DMS53 treated with DMSO at 0.1 percent for 48 hours (cell line): Measurements from ENCODE around the gene MEGF6.

Experiments used
- DNase-seq: peaks from one replicate; lab custom pipeline; 2025; ENCODE audit not compliant: unreplicated experiment; lab: John Stamatoyannopoulos, UW

Gene MEGF6

DNA sequence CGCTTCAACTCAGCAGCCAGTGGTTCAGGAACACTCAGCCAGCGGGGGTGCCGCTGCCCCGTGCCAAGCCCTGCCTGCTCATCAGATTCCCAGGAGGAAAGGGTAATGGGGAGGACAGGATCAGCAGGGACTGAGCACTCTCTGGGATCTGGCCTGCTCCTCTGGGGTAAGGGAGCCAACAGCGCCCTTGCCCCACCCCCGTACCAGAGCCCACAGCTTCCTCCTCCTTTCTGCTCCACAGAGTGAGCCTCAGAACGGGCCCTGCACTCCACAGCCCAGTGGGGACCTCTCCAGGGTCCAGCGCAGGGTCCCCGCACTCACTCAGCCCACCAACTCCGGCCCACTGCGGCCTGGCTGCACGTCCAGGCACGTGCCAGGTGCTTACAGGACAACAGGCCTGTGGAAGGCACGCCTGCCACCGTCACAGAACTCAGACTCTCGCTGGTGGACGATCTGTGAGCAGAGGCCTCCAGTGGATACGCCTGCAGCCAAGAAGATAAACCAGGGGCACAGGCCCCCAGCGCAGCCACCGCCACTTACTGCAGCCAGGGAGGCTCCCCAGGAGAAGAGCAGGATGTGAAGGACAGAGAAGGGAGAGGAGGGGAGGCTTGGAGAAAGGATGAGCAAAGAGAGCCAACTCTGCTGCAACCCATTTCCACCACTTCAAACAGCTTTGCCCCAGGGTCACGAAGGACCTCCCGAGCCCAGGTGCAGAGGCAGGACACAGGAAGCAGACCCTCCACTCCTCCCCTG lies 2.1 kb downstream of the MEGF6 start:
- no peak for DNase-seq

DNA sequence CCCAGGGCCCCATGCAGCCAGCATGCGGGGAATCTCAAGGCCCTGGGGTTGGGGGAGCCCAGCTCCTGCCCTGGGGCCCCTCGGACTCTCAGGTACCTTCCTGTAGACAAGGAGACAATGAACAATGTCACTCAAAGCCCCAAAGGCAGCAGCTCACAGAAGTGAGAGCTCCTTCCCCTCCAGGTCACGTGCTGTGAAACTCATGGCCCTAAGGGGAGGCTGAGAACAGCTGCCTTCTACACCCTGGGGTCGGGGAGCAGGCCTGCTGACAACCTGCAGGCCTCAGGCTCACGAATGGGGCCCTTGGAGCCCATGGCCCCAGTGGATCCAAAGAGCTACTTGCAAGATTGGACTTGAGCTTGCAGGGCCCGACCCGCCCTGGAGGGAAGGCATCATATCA lies 3.2 kb downstream of the MEGF6 start:
- DNase-seq: no peak

GRCh38 chr1:3607703-3608065 lies 3.6 kb downstream of the MEGF6 start:
- DNase-seq: no peak

- DNase-seq: no peak
Observed at GRCh38 chr1:3606779-3607702, 4.3 kb downstream of the MEGF6 start.

DNA sequence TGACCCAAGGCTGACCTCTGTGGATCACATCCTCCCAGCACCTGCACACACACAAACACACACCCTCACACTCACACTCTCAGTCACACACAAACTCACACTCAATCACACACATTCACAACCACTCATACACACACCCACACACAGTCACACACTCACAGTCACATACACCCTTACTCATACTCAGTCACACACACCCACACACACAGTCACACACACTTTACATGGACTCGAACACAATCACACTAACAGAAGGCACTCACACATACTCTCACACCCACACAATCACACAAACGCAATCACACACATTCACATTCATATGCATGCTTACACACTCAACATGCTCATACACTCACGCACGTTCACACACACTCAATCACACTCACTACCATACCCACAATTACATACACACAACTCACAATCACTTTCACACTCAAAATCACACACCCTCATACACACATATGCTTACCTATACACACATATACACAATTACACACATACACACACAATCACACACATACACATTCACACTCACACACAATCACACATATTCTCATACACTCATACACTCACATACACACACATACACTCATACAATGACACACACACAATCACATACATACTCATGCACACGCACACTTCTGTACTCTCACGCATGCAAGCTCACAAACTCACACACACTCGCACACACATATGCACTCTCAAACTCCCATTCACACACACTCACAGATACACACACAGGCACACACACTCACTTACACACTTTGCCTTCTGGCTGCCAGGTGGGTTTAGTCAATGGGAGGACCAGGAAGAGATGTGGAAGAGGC lies 6.1 kb downstream of the MEGF6 start:
- DNase-seq: no peak

- no peak for DNase-seq
Observed at GRCh38 chr1:3604468-3604974, 6.8 kb downstream of the MEGF6 start.

GRCh38 chr1:3603571-3604467 lies 7.5 kb downstream of the MEGF6 start:
- no peak for DNase-seq

DNA sequence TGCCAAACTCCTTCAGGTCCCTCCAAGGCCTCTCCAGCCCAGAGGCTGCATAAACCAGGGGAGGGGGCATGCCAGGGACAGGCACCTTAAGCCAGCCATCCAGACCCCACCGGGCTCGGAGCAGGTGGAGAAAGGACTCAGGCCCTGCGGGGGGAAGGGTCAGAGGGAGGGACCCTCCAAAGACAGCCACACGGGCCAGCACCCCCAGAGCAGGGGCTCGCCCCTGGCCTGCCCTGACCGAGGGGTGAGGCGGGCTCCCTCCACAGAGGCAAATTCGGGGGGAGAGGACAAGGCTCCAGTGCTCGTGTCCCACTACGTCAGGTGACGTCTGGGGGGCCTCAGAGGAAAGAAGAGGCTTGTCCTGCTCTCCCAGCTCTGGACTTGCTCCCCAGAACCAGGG lies 8.2 kb downstream of the MEGF6 start:
- no peak for DNase-seq

- no peak for DNase-seq
Observed at GRCh38 chr1:3602375-3602774, 8.9 kb downstream of the MEGF6 start.

DNA sequence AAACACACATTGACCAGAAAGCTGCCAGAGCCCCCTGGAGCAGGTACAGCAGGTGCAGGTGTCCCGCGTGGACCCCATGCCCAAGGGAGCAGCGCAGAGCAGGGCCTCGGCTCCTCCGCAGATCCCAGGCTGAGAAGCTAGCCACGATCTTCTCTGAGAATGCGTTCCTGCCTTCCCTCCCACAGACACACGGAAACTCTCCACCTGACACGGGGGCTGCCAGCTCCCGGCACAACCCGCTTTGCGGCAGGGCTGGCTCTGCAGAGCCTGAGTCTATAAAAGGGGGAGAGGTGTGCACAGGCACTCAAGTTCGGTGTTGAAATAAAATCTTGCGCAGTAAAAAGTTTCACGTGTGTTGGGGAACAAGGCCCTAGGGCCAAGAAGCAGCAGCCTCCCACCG lies 9.6 kb downstream of the MEGF6 start:
- no peak for DNase-seq

DNA sequence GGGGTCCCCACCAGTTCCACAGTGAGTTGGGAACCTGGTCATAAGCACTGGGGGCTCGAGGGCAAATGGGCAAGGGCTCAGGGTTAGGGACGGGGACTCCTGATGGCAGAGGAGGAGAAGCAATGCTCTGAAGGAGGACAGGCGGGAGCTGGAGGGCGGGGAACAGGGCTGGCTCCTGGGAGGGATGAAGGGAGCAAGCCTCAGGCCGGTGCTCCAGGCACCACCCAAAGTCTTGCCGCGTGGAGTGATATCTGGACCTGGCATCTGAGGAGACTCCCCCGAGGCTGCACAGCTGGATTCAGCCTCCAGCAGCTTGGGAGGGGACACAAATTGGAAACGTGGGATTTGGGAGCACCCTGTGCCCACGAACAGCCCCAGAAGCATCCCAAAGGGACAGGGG lies 11.0 kb downstream of the MEGF6 start:
- DNase-seq: no peak

- no peak for DNase-seq
Observed at GRCh38 chr1:3599816-3600215, 11.5 kb downstream of the MEGF6 start.

GRCh38 chr1:3599286-3599811 lies 12.0 kb downstream of the MEGF6 start:
- DNase-seq: no peak

- DNase-seq: no peak
Observed at GRCh38 chr1:3598522-3599285, 12.6 kb downstream of the MEGF6 start.

DNA sequence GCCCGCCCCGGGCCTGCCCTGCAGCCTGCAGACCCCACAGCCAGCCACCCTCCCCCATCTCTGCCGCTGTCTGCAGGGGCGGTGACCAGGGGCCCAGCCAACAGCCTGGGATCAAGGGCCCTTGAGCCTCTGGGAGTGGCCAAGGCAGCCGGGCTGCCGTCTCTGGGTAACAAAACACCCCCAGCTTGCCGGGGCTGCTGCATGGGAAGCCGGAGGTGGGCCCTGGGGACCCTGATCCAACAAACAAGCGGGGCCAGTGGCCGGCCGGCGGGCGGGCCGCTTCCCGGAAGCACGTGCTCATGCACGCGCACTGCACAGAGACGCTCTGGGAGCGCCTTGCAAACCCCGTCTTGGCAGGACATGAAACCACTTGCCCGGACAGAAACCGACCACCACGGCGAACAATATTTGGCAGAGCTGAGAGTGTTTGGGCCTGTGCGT lies 13.2 kb downstream of the MEGF6 start:
- DNase-seq: no peak

DNA sequence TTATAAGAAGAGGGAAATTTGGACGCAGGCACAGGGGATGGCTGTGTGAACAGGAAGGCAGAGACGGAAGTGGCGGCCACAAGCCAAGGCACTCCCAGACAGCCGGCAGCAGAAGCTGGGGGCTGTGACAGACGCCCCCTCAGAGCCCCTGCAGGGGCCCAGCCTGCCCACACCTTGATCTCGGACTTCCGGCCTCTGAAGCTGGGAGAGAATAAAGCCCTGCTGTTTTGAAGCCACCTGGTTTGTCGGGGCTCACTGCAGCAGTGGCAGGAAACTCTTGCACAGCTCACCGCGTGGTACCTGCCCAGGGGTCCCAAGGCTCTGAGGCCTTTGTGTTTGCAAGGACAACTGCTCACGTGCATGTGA lies 13.7 kb downstream of the MEGF6 start:
- no peak for DNase-seq

DNA sequence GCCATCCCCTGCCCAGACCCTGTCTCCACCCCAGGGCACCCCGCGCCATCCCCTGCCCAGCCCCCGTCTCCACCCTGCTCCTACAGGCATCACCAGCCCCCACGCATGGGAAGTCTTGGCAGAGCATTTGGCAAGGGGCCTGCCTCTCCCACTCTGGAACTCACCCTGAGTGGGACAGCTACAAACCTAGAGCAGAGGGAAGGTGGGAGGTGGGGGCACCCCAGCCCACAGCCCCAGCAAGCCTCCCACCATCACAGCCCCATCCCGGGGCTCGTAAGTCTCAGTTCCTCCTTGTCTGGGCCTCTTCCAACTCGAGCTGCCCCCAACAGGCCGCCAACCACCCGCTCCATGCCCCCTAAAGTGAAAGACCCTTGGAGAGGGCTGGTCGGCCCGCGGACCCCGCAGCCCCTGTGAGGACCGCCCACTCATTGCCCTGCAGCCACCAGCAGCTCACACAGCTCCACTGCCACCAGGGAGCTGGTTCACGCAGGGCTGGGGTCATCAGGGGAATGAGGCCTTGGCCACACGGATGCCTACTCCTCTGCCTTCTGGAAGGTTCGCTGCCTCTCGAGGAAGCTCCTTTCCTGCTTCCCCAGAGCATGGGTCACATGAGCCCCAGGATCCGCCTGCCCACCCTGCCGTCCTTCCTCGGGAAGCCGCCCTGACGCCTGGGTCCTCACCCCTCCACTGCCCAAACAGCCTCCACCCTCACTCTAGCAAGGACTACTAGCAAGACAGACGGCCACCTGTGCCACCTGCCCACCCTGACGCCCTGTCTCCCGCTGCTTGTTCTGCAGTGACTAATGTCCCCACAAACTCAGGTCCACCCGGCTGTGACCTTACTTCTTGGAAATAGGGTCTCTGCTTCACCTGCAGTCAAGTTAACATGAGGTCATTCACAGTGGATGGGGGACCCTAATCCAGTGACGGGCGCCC lies 14.4 kb downstream of the MEGF6 start:
- no peak for DNase-seq

DNA sequence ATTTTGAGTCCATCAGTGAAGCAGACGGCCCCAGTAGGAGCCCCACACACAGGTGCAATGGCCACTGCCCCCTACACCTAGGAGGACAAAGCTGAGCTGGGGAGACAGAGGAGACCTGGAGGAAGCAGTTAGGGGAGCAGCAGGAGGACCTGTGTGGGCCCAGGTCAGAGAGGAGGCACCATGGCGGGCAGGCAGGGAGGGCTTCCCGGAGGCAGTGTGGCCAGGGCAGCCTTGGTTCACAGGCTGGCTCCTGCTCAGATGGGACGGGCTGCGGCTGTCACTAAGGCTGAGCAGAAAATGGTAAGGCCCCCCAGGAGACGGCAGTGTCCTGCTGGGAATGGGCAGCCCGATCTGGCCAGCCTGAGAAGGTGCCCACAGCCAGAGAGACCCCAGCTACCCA lies 15.4 kb downstream of the MEGF6 start:
- no peak for DNase-seq
